Stimulated activated CD4-positive, alpha-beta T cell treated with anti-CD3 and anti-CD28 coated beads, Interleukin-12 subunit alpha, Interleukin-12 subunit beta, amount 100 ng/mL, for 48 hours (primary cell): Measurements from ENCODE around the gene UGT2B7.
"Not testable (repeated sequence)": the region's sequence is repeated elsewhere in the genome, so short reads cannot be mapped to it uniquely, and the experiment has no call there.

Experiments used
- DNase-seq, 3 donors: peaks; one replicate each; pipeline ENCODE4 v3.0.0-alpha.2; 2020; ENCODE audit warnings: low read depth in 2 of 3, low spot score in 1 of 3

UGT2B7 gene

GRCh38 chr4:69078852-69079251, 17.4 kb upstream of the UGT2B7 start:
- DNase-seq, result no peak

- DNase-seq, result no peak
These were observed 7.8 kb upstream of the UGT2B7 start for GRCh38 chr4:69088473-69088872.

- no peak for DNase-seq
These were observed 6.9 kb upstream of the UGT2B7 start for GRCh38 chr4:69089388-69089787.

GRCh38 chr4:69092190-69092589, 4.1 kb upstream of the UGT2B7 start:
- DNase-seq, result no peak

GRCh38 chr4:69092980-69093568, 3.2 kb upstream of the UGT2B7 start:
- no peak for DNase-seq

GRCh38 chr4:69093681-69094080, 2.6 kb upstream of the UGT2B7 start:
- DNase-seq, result no peak

GRCh38 chr4:69095301-69095731, 958 bp upstream of the UGT2B7 start:
- DNase-seq, result no peak

GRCh38 chr4:69096810-69097209, 536 bp downstream of the UGT2B7 start:
- DNase-seq, result no peak

- no peak for DNase-seq
These were observed 2.2 kb downstream of the UGT2B7 start for GRCh38 chr4:69098470-69098869.

GRCh38 chr4:69099910-69100309, 3.6 kb downstream of the UGT2B7 start:
- DNase-seq, result no peak

GRCh38 chr4:69102668-69103067, 6.4 kb downstream of the UGT2B7 start:
- DNase-seq, result not testable (repeated sequence)

GRCh38 chr4:69104719-69105275, 8.5 kb downstream of the UGT2B7 start:
- no peak for DNase-seq

- not testable (repeated sequence) for DNase-seq
These were observed 19.0 kb downstream of the UGT2B7 start for GRCh38 chr4:69115151-69115850.

- DNase-seq, result no peak
These were observed 19.6 kb downstream of the UGT2B7 start for GRCh38 chr4:69115851-69116213.

GRCh38 chr4:69116645-69117321, 20.5 kb downstream of the UGT2B7 start:
- DNase-seq, result no peak

- DNase-seq, result no peak
These were observed 24.6 kb downstream of the UGT2B7 start for GRCh38 chr4:69120870-69121269.

- DNase-seq, result no peak
These were observed 26.2 kb downstream of the UGT2B7 start for GRCh38 chr4:69122476-69122875.

GRCh38 chr4:69124941-69125340, 28.7 kb downstream of the UGT2B7 start:
- DNase-seq, result no peak

GRCh38 chr4:69126024-69126423, 29.8 kb downstream of the UGT2B7 start:
- DNase-seq, result no peak

- DNase-seq, result no peak
These were observed 37.7 kb downstream of the UGT2B7 start for GRCh38 chr4:69133993-69134392.

- no peak for DNase-seq
These were observed 38.2 kb downstream of the UGT2B7 start for GRCh38 chr4:69134471-69134870.

GRCh38 chr4:69141320-69141719, 45.0 kb downstream of the UGT2B7 start:
- no peak for DNase-seq
